Panc1 (cell line): ENCODE results near the gene RAP1B.

ENCODE experiments used
- CTCF ChIP-seq: fragments of 450-650 bp; IDR thresholded peaks from 2 replicates; pipeline ENCODE4 v1.5.1; 2017; ENCODE audit warnings: mild to moderate bottlenecking
- REST ChIP-seq, 2 experiments: IDR thresholded peaks; 2 replicates each; pipeline ENCODE4 v1.6.1; 2011 to 2012; ENCODE audit warnings: low read depth in 2 of 2, control low read depth in 1 of 2, low read length in 1 of 2, mild to moderate bottlenecking in 1 of 2, moderate library complexity in 1 of 2; ENCODE audit not compliant: insufficient read depth in 1 of 2

GRCh38 chr12:68617160-68617926 lies 6.6 kb downstream of the RAP1B start:
- TF ChIP-seq REST (IDR thresholded peaks at IDR 0.05; ENCODE audit: insufficient read depth in 1 of 2, low read depth in 2 of 2, low read length in 1 of 2), result no peak
- TF ChIP-seq CTCF, result no peak
